ENCODE data around the gene VTN. TPM values are rescaled to one million over a fixed set of nuclear protein-coding genes. Genes with fewer than 3 reads are reported as not detected.

Gene VTN
- total RNA-seq, 2 donors from 2014 or later = 0.11 TPM; not detected in 1

DNA sequence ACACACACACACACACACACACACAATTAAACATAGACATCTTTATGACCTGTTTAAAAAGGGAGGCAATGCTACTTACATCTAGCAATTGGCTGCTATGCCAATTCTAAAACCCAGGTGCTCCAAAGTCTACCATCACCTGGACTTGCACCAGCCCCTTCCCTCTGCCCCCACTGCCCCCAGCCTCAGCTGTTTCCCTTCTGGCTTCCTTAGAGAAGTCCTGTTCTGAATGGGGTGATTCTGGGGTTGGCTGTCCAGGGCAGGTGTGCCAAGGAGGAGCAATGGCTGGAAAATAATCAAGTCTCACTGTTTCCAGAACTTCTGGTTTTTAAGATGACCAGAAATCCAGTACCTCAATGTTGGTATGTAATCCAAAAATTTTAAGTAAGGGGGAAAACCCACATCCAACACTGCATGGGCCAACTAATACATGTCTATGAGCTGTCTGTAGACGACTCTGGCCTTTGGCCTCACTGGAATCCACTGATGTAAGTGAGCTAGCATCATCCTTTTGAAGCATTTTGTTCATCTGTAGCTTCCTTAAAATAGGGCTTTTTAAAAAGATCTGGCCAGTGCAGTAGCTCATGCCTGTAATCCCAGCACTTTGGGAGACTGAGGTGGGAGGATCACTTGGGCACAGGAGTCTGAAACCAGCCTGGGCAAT is 36.9 kb downstream of the VTN start:
- DNase-seq = no peak
- intact Hi-C loops (cut with DNase I, micrococcal nuclease) = no loop called here
- no peak for ATAC-seq

DNA sequence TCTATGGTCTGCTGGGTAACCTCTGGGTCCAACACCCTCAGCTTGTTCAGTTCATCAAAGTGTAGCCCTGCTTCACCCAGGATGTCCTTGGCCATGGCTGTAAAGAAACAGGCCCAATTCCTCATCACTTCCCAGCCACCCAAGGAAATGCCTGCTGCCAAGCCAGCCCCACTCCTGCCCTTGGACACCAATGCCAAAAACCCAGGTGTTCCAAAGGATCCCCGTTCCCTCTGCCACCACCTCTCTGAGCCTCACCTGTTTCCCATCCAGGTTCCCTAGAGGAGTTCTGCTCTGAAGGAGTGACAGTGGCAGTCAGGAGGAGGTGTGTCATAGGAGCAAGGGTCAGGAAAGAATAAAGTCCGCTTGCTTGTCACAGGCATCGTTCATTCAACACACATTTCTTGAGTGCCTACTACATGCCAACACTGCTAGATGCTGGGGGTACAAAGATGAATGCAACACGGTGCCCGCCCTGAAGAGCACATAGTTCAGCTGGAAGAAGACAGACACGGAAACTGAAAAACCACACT is 38.2 kb downstream of the VTN start:
- ATAC-seq (no peak), DNase-seq (no peak)
- intact Hi-C loops (cut with DNase I, micrococcal nuclease) = no loop called here

DNA sequence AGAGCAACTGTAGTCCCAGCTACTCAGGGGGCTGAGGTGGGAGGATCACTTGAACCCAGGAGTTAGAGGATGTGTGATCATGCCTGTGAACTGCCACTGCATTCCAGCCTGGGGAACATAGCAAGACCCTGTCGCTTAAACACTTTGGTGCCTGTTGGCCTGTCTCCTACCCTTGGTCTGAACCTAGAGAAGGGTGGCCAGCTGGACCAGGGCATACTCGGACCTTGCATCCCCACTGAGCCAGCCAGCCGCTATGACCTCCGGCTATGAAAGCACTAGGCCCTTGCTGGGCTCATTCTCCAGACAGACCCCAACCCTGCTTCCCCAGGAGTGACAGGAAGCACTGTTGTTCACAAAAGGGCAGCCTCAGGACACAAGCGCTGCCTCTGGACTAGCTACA is 39.4 kb downstream of the VTN start:
- ATAC-seq = no peak
- intact Hi-C loops (cut with DNase I, micrococcal nuclease) = no loop called here
- no peak for DNase-seq

DNA sequence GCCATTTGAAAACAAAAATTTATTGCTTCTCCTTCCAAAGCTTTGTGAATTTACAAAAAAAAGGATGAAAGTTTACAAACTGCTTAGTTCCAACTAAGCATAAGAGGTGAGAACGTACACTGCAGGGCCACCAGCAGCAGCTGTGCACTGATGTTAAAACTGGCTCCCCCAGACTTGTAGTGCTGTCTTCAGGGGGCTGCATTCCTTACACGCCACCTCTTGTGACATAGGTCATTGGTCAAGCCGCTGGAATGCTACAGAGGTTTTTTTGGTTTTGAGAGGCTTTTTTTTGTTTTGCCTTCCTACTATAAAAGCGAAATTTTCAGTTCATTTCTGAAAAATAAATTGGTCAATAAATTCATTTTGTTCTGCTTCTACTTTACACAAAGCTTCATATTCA is 41.8 kb downstream of the VTN start:
- intact Hi-C loops (cut with DNase I, micrococcal nuclease) = no loop called here
- ATAC-seq (no peak), DNase-seq (no peak)

DNA sequence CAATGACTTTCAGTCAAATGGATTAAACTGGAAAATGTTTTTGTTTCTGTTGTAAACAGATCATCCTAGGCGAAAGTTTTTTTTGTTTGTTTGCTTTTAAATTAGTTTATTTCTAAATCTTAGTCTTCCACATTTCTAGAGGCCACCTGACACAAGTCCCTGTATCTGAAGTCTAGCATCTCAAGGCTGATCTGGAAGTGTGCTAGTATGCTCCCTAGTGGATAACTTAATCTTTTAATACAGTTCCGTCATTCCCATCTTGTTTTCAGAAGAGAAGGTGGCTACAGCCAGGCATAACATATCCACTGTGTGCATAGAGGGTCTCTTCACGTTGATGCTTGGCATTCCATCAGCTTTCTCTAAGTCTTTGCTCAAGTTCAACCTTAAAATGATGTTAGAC is 42.4 kb downstream of the VTN start:
- DNase-seq = no peak
- intact Hi-C loops (cut with DNase I, micrococcal nuclease) = no loop called here
- no peak for ATAC-seq

DNA sequence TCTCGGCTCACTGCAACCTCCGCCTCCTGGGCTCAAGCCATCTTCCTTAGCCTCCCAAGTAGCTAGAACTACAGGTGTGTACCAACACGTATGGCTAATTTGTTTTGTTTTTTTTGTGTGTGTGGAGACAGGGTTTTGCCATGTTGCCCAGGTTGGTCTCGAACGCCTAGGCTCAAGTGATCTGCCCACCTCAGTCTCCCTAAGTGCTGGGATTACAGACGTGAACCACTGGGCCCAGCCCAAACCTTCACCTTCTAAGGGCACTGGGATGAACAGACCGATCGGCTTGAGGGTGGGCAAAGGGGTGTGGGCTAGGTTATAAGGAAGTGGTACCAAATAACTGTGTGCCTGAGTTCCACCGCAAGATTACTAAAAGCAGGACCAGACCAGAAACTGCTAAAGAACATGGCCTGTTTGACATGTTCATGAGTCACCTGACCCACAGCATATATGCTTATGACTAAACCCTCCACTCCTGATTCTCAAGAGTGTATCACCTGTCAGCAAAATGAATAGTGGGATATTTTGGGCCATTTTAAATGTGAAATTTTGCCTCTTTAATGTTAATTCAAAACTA is 43.0 kb downstream of the VTN start:
- intact Hi-C loops (cut with DNase I, micrococcal nuclease) = no loop called here
- ATAC-seq = no peak
- DNase-seq = no peak

DNA sequence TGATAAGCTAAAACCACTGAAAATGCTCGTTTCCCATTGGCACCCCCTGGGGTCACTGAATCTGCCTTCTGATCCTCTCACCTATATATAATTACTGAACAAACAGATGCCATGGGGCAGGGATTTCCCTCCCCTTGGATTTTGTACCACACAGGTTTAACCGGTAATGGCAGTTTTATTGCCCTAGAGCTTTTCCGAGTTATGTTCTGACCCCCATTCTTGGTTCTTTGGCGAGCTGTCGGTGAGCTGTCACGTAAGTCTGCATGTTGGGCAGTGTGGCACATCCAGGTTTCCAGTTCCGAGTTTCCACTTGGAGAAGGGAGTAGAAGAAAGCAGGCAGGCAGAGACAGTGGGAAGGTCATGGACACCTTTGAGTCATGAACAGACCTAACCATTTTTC is 44.0 kb downstream of the VTN start:
- ATAC-seq = peak; percentile 87
- no peak for DNase-seq
- intact Hi-C loops (cut with DNase I, micrococcal nuclease) = no loop called here

DNA sequence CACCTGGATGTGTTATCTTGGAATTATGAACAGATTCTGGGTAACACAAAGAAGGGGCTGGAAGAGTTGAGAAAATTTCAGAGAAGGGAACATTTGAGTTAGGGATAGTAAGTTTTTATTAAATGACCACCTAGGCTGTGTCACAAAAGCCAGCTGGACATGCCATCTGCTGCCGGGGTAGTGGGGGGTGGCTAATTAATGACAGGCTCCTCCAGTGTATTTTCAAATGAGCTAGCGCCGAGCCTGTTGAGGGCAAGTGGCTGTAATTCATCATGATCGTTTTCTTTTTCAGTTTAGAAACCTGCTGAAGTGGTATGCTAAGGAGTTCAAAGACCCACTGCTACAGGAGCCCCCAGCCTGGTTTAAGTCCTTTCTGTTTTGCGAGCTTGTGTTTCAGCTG is 44.9 kb downstream of the VTN start:
- ATAC-seq = no peak
- intact Hi-C loops (cut with DNase I, micrococcal nuclease) = no loop called here
- DNase-seq = no peak

DNA sequence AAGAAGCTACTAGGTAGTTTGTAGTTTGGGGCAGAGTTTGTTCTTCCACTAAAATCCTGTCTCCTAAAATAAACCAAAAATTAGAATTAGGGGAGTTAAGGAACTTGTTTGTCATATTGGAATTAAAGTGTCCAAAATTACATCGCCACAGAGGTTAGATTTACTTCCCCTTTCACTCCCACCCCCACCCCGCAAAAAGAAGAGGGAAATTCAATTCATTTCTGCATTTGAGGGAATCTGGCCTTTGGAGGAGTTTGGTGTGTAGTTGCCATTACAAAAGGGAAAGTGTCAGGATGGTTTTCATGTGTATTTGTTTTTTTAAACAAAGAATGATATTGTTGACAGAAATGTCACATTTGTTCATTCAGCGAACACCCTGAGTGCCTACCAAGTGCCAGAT is 45.3 kb downstream of the VTN start:
- intact Hi-C loops (cut with DNase I, micrococcal nuclease) = no loop called here
- DNase-seq (no peak), ATAC-seq (no peak)

DNA sequence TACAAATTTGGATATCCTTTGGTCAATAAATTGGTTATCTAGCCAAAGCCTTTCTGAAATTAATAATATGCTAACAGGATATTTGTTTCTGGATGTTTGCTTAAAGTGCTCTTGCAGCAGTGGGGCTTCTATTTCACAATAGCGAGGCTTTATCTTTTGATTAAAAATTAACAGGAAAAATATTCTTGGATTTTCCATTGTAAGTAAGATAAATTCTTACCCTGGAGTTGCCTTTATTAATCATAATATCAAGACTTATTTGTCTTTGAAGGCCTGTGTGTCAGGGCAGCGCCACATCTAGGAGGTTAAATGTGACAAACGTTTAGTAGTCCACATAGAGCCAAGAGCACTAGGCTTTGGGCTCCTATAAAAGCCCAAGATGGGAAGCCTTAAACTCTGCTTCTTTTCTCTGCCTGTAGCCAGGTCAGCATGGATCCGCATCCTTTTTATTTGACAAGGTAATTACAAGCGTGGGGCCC is 45.8 kb downstream of the VTN start:
- intact Hi-C loops (cut with DNase I, micrococcal nuclease) = no loop called here
- ATAC-seq = no peak
- DNase-seq = no peak

DNA sequence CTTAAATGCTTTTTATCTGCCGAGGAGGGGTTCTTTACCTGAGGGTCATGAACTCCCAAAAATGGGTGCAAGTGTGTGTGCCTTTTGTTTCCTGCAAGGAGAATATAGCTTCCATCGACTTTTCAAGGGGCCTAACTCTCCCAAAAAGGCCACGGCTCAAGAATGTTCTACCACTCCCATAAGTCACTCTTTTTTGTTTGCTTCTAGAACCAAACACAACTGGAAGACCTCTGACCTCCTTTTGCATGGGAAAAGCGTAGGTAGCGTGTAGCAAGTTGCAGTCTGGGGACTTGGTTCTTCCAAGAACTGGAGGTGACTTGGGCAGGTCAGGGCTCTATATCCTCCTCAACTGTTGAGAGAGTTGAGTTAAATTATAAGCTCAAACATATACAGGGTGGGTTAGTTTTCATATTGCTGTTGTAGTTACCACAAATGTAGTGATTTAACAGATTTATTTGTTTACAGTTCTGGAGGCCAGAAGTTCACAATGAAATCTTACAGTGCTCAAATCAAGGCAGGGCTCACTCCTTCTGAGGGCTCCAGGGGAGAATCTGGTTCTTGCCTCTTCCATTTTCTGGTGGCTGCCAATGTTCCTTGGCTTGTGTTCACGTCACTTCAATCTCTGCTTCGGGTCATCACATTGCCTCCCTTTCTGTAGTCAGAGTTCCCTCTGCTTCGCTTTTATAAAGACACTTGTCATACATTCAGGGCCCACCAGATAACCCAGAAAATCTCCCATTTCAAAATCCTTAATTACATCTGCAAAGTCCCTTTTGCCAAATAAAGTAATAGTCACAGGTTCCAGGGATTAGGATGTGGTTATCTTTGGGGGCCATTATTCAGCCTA is 49.7 kb downstream of the VTN start:
- intact Hi-C loops (cut with DNase I, micrococcal nuclease) = no loop called here
- ATAC-seq (no peak), DNase-seq (no peak)

DNA sequence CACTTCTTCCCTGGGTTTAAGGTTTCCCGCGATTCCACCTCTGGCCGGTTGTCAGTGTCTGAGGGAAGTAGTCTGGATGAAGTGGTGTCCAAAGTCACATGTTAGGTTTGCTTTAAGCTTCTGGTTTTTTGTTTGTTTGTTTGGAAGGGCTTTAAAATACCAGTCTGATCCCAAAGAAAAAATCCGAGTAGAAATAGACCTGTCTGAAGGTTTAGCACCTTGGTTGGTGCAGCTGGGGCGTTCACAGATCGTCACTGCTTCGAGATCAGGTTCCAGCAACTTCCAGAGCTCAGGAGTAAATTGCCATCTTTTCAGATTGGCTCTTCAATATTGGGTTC is 50.5 kb downstream of the VTN start:
- ATAC-seq = peak; percentile 11
- intact Hi-C loops (cut with DNase I, micrococcal nuclease) = no loop called here

DNA sequence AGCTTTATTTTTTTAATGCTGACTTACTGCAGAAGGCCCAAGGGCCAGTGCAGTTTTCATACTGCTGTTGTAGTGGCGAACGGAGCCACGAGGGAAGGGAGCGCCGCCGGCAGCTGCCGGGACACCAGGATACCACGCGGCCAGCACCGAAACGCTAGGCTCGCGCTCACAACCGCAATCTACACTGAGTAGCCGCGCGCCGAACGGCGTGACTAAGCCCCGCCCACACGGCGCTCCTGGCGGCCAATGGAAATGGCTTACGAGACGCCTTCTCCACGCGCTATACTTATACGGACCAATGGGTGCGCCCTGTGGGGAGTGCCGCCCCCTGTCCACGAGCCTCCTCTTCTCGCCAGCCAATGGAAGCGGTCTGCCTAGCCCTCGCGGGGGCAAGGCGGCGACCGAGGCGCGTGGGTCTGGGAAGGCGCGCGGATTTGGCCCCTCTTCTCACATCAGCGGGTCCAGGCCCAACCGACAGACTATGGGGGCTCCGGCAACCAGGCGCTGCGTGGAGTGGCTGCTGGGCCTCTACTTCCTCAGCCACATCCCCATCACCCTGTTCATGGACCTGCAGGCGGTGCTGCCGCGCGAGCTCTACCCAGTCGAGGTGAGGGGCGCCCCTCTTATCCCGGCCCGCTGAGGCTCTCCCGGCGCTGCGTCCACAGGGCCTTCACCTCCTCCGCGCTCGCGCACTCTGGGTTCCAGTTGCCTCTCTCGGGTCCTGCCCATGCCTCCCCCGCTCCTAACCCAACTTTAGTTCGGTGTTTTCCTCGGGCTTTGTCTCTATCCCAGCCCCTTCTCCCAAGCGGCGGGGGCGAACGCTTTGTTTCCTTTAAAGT is 51.1 kb downstream of the VTN start, which contains the start of gene TMEM97:
Gene TMEM97 (plus strand): TSS at position 442 of the 839 bp plus-strand sequence. CDS start 40 bp downstream, at position 482.
- intact Hi-C loops (cut with DNase I, micrococcal nuclease) = no loop called here
- DNase-seq = peak; percentile 97 to 98
- peak; percentile 97 for ATAC-seq

More for the DNA sequence above, 50.5 kb downstream of the VTN start:
- no peak for DNase-seq

DNA sequence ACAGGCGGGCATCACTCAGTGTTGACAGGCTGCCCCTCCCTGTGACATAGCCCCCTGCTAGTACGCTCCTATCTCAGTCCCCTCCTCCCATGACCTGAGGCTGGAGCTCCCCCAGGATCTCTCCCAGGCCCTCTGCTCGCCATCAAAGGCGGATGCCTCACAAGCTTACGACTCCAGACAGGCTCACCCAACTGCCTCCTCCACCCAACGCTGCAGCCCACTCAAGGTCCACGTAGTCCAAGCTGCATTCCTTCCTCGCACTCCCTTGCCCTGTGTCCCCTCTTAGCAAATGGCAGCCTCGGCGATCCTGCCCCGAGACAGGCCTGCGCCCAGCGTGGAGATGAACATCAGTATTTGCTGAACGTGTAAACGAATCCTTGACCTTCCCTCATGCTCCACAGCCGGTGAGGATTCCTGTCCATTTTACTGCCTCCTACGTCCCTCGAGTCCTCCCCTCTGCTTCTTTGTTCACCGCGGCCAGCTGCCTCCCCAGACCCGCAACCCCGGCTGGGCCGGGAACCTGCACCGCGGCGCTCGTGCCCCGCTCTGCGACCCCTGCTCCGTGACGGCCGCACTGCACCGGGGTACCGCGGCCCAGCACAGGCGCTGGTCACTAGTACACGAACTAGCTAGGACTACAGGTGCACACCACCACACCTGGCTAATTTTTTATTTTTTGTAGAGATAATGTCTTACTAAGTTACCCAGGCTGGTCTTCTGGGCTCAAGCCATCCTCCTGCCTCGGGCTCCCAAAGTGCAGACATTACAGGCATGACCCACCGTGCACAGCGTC is 51.9 kb downstream of the VTN start:
- intact Hi-C loops (cut with DNase I, micrococcal nuclease) = no loop called here
- no peak for ATAC-seq
- no peak for DNase-seq
